Activated CD4-positive, alpha-beta T cell treated with anti-CD3 and anti-CD28 coated beads, Interleukin-2, amount 50 U/mL, for 48 hours (primary cell): Measurements from ENCODE around the gene BLOC1S4.
"Not testable (repeated sequence)": the region's sequence is repeated elsewhere in the genome, so short reads cannot be mapped to it uniquely, and the experiment has no call there.

Experiments
- DNase-seq, 2 experiments: peaks; one replicate each; pipeline ENCODE4 v3.0.0-alpha.2; 2020

The BLOC1S4 gene

DNA sequence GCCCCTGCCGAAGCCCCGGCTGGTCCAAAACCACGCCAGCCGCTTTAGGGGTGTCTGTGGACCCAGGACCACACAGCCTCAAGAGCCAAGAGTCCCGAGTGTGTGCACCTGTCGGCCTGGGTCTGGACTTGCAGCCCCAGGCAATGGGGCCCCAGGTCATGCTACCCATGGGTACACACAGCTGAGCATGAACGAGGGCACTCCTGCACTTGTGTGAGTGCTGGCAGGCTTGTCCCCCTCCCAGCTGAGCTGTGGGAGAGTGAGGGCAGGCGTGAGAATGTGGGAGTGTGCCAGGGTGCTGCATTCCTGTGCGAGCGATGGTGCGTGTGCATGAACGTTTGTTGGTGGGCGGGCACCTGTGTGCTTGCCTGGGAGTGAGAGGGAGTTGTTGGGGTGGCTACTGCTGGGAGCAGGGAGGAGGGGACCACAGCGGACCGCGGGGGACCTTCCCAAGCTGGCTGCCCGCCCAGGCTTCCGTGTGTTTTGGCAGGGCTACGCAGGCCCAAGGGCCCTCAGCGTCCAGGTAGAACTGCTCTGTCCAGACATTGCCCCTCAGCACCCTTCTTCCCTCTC is 30.8 kb downstream of the BLOC1S4 start:
- no peak for DNase-seq

DNA sequence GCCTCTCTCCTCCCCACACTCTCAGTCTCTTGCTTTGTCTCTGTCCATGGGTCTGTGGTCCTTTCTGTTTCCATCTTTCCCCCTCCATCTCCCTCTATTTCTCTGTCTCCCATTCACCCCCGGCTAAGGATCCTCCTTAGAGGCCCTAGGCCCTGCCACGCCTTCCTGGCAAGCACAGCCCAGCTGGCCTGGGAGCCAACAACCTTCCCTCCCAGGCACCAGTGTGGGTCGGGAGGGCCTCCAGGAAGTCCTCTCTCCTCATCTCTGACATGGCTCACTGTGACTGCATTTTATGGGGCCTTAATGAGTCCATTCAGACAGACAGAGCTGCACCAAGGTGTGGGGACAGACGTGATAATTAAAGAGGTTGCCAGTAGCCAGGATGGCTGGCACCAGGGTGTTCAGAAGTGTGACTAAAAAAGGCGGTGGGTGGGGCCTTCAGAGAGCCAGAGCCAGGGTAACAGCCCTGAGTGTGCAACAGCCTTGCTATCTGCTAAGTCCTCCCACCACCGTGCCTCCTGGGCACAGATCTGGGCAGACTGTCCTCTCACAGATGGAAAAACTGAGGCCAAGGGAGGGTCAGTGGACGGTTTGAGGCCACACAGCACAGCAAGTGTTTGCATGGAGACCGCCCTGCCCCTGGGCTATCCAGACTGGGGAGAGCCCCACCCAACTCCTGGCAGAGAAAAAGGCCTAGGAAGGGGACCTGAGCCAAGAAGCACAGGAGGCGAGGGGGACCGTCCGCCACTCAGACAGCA is 31.5 kb downstream of the BLOC1S4 start:
- no peak for DNase-seq

DNA sequence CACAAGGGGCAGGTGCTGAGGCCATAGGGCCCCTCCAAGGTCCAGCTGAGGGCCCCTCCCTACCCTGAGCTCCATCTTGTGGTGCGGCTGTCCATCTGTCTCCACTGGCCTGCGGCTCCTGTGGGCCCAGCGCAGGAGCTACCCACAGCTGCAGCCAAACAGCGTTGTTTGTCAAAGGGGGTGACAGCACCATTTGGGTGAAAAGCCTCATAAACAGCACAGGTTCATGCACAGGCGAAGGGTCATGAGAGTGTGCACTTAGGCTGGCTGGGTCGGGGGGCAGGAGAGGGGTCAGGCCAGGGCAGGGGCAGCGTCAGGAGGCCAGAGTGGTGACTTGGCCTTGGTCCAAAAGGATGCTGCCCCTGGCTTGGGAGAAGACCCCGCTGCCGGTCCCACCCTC is 32.3 kb downstream of the BLOC1S4 start:
- no peak for DNase-seq

DNA sequence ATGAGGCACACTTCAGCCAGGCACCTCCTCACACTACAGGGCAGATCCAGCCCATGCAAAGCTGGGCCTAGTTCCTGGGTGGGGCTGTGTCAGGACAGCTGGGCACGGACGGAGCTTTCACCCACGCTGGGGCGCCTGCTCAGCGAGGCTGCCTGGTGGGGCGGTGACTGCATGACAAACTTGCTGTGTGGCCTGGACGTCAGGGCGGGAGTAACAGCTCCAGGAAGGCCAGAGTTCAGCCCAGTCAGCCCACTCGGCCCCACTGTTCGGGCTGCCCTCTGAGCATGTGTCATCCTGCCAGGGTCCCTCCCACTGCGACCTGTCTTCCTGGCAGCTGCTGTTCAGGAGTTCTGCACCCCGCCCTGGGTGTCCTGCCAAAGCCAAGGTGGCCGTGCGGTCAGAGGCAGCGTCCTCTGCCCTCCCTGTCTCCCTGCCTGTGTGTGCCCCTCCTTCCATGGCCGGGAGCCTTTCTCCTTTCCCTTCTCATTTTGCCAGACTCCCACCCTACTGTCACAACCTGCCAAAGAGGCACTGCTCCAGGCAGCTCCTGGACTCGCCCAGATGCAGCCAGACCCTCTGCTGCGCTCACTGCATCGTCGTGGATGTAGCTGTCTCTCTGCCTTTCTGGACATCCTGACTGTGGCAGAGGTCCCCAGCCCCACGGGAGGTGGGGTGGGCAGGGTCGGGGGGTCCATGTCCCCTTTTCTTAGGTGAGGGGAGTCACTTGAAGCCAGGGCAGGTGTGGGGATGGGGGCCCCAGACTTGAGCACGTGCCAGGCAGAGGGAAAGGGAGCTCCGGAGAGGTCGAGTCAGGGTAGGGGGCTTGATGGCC is 33.6 kb downstream of the BLOC1S4 start:
- DNase-seq, result no peak

DNA sequence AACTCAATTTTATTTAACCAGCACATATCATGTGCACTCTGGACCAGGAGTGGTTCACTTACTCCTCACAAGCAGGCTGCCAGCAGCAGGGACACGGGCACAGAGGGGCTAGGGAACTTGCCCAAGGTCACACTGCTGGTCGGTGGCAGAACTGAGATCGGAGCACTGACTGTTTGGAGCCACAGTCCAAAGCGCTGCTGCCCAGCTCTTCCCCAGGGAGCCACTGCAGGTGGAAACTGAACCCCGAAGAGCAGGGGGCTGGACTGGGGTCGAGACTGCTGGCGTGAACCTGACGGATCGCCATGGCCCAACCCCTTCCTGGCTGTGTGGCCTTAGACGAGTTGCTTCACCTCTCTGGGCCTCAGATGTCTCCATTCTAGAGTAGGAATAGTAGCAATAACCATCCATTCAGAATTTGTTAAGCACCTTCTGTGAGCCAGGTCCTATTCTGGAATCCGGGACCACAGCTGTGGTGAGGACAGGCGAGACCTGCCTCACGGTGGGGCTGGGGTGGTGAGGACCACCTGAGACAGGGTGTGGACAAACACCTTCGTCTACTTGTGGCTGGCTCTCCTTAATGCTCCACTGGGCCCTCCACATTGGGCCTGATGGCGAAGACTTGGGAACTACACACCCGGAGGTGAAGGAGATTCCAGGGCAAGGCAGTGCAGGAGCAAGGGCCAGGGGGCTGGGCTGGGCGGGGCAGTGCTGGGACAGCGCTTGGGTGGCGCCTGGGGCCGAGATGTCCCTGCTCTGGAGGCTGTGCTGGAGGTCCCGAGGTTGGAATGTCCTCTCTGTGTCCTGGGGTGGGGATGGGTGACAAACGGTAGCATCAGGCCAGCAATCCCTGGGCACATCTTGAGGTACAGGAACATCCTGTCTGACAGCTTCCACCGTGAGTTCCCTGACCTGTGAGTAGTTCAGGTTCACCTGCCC is 34.6 kb downstream of the BLOC1S4 start:
- no peak for DNase-seq

DNA sequence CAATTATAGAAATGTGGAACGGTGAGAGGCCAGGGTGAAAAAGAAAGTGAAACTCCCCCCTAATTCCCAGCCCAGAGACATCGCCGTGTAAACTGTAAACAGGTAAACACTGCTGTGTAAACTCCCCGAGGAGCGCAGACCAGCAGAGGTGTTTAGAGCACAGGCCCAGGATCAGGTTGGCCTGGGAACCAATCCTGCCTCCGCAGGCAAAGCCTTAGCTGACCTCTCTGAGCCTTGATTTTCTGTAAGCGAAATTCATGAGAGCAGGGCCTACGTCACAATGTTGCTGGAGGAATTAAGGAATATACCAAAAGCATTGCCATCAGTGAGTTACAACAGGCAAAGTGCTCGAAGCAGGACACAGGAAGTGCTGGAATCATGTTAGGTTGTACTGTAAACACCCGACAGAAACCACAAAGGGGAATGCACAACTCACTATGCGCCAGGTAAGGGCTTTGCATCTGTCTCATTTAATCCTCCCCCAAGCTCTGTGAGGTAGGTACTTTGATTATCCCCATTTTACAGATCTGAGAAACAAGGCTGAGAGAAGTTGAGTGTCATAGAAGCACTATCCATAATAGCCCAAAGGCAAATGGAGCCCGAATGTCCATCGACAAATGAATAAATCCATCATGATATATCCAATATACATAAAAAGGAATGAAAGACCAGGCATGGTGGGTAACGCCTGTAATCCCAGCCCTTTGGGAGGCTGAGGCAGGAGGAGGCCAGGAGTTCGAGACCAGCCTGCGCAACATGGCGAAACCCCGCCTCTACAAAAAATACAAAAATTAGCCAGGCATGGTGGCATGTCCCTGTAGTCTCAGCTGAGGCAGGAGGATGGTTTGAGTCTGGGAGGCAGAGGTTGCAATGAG is 35.9 kb downstream of the BLOC1S4 start:
- DNase-seq, result no peak

DNA sequence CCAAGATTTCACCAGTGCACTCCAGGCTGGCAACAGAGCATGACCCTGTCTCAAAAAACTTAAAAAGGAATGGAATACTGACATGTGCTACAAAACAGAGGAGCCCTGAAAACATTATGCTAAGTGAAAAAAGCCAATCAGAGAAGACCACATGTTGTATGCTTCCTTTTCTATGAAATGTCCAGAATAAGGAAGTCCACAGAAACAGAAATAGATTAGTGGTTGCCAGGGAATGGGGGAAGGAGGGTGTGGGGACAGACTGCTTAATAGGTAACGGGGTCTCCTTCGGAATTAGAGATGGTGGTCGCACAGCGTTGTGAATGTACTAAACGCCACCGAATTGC is 36.5 kb downstream of the BLOC1S4 start:
- no peak for DNase-seq

DNA sequence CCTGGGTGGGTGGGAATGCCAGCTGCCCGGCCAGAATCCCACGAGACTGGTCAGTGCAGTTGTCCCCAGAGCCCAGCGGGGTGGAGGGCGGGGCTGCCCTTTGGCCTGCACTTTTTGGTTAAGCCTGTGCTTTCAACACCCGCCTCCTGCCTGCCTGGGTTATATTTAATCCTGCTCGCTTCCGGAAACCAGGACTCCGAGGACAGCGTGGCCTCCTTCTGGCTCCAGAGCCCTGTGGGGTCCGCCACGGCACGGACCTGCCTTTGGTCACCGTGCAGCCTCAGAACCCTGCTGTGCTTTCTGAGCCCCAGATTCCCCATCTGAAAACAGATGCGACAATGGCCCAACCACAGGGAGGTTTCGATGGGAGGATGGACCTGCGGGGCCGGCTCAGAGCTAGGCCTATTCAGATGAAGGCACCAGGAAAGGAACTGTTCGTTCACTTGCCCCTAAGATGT is 37.2 kb downstream of the BLOC1S4 start:
- no peak for DNase-seq

DNA sequence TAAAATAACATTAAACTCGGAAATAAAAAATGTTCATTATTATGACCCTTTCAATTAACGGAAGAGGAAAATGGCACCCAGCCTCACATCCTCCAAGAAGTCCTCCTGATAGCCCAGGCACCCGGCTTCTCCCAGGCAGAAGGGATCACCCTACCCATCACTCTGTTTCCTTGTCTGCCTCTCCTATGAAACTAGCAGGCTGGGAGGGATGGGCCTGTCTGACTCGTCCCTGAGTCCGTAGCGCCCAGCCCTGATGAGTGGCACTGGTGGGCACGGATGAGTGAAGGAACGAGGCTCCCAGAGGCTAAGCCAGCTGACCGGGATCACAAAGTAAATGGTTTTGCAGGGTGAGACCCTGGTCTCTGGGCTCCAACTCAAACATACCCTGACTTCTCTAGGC is 37.9 kb downstream of the BLOC1S4 start:
- DNase-seq, result no peak

DNA sequence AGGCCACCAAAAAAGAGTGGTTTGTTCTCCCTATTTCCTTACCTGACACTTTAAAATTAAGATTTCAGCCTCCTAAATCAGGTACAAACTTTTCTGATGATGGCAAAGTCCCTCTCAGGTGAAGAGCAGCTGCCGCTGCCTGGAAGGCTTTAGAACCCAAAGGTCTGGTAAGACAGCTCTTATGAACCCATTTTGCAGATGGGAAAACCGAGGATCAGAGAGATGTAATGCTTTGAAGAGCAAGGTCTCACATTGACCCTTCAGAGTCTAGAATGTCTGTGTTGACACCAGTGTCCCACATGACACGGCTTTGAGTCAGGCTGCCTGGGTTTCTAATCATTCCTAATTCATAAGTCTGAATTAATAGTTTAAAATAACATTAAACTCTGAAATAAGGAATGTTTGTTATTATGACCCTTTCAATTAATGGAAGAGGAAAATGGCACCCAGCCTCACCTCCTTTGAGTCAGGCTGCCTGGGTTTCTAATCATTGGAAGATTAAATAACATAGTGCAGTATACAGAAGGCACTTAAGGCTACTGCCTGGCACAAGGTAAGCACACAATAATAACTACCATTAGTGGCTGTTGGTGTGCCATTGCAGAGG is 38.6 kb downstream of the BLOC1S4 start:
- no peak for DNase-seq

DNA sequence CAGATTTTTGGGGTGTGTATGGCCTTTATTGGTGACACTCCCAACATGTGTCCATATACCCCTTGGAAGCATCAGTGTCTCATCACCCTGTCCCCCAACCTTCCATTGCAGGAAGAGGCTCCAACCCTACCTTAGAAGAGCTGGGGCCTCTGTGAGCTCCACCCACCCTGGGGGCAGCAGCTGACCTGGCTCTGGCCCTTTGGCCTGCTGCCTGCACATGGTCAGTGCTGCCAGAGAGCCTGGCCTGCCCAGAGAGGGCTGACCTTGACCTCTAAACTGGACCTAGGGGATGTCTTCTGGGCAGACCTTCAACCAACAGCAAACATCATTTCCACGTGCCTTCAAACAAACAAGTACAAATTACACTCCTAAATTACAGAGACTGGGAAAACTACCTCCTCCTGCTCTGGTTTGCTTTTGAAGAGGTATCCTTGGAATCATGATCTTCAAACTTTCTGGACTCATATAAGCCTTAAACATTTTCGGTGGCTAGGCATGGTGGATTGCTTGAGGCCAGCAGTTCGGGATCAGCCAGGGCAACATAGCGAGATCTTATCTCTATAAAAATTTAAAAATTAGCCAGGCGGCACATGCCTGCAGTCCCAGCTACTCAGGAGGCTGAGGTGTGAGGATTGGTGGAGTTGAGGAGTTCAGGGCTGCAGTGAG is 39.2 kb downstream of the BLOC1S4 start:
- DNase-seq, result no peak

DNA sequence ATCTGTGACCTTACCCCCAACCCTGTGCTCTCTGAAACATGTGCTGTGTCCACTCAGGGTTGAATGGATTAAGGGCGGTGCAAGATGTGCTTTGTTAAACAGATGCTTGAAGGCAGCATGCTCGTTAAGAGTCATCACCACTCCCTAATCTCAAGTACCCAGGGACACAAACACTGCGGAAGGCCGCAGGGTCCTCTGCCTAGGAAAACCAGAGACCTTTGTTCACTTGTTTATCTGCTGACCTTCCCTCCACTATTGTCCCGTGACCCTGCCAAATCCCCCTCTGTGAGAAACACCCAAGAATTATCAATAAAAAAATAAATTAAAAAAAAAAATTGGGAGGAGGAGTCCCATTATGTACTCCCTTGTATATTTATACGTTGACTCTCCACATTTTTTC is 40.4 kb downstream of the BLOC1S4 start:
- not testable (repeated sequence) for DNase-seq

DNA sequence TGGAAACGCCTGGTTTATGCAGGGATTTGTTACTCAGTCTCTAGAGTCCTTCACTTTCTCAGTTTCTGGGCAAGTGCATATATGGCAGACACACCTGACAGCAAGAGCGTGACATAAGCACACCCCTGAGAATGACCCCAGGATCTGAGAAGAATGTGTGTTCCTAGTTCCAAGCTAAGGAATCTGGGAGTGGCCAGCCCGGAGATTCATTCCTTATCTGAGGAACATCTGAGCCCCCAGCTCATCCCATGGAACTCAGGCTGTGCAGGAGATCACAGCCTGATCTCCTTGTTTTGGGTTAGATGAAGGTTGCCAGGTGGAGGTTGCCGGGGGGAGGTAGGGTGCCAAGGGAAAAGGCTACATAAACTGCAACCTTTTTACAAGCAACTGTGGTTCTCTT is 42.8 kb downstream of the BLOC1S4 start:
- DNase-seq, result no peak

DNA sequence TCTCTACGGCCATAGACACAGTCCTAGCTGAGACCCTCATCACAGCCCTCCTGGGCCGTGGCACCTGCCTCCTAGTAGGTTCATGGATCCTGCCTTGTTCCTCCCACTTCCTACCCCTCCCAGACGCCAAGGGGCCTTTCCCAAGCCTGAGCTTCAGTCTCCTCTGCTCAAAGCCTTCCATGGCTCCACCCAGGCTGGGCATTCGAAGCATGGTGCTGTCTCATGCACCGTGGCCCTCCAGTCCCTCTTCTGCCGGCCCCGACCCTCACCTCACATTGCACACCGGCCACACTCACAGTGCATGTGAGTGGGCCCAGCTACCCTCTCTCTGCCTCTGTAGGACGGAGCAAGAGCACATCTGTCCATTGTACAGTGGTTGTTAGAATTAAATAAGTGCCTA is 44.9 kb downstream of the BLOC1S4 start:
- DNase-seq, result no peak

DNA sequence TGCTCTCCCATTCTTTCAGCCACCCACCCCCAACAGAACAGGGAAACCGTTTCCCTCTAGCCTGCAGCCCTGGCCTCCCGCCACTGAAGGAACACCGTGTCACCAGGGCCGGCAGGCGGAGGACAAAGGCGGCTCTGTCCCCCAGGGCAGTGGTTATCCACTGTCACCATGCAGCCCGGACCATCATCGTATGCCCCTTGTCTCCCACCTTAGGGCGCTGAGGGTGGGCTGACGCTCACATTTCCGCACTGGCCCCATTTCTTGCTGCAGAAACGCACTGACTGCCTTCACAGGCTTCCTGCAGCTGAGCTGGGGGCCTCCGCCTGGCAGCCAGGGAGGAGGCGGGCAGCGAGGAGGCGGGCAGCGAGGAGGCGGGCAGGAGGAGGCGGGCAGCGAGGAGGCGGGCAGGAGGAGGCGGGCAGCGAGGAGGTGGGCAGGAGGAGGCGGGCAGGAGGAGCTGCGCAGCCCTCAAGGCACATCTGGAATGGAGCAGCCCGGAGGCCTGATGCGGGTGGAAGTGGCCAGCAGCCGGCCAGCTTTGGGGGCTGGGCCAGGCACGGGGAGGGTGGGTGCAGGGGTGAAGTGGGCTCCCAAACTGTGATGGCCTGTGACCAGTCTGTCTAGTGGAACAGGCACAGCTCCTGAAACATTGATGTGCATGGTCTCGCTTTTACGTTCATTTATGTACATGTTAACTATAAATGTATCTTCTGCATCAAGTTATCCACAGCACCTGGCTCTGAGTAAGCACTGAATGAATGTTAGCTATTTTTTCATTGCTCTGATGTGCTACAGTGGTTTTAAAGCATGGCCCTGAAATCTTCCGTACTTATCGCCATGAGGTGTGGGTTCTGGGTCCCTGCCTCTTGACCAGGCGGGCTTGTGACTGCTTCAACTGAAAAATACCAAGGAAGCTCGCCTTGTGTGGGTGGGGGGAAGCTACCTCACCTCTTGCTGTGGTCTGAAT is 46.0 kb downstream of the BLOC1S4 start:
- DNase-seq, result no peak

DNA sequence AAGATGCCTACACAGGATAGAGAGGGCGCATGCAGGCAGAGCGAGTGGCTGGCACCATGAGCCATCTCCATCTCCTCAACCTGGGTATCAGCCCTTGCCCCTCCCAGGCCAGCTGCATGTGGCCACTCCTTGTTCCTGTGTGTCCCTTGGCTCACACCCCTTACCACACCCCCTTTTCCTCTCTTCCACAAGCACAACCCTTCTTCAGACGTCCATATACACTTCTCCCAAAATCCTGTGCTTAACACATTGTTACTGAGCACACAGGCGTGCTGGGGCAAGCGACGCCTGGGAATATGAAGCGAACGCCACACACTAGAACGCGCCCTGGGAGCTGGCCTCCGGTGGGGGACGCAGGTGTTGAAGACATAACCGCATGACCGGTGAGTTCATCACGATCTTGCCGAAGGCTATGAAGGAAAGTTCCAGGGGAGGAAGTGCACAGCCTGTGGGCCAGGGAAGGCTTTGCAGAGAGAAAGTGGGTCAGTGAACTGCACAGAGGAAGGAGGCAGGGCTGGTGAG is 47.4 kb downstream of the BLOC1S4 start:
- DNase-seq, result no peak

DNA sequence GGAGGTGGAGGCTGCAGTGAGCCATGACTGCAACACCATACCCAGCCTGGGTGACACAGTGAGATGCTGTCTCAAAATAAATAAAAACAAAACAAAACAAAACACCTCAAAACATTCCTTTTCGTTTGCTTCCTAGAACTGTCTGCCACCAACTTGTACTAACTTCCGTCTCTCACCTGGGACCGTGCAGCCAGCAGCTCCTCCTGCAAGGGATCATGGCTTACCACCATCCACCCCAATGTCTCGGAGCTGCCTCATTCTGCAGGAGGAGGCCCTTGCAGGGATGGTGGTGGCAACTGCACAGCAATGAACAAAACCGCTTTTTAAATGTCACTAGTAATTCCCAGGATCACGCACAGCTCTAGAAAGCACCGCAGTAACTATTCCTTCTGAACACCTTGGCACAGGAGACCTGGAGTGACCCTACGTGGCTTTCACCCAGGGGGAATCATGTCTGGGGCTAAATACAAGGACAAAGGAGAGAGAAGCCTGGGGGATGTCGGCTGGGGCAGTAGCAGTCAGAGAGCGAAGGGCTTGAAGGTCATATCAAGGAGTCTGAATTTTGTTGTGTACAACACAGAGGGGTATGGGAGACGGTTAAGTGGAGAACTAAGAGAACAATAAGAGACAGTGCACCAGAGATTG is 49.1 kb downstream of the BLOC1S4 start:
- no peak for DNase-seq

DNA sequence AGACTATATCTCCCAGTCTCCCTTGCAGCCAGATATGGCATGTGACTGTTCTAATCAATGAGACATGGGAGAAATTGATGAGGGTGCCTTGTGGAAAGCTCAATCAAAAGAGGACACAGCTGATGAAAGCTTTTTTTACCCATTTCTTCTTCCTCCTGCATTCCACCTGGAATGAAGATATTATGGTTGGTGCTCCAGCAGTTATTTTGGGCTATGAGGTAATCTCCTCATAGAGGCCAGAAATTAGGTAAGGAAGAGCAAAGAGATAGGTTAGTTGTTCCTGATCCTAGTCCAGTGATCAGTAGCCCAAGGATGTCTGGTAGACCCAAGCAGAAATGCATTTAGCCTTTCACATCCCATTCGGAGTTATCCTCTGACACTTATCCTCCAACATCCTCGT is 49.7 kb downstream of the BLOC1S4 start:
- DNase-seq, result no peak
